Hepatocyte (in vitro differentiated cells): Measurements from ENCODE around the gene ANKRD13D.

Experiments used
- EZH2 ChIP-seq: fragments of 200-600 bp; sonication (generic); IDR thresholded peaks from 2 replicates; pipeline ENCODE4 v1.6.1; 2016; ENCODE audit warnings: antibody characterized with exemption, mild to moderate bottlenecking, borderline replicate concordance
- TF ChIP-seq, protein P1 (sequence below): fragments of 200-600 bp; sonication (generic); IDR thresholded peaks from 2 replicates; pipeline ENCODE4 v1.5.1; 2016; ENCODE audit warnings: antibody characterized with exemption, mild to moderate bottlenecking; ENCODE audit not compliant: poor library complexity

DNA sequence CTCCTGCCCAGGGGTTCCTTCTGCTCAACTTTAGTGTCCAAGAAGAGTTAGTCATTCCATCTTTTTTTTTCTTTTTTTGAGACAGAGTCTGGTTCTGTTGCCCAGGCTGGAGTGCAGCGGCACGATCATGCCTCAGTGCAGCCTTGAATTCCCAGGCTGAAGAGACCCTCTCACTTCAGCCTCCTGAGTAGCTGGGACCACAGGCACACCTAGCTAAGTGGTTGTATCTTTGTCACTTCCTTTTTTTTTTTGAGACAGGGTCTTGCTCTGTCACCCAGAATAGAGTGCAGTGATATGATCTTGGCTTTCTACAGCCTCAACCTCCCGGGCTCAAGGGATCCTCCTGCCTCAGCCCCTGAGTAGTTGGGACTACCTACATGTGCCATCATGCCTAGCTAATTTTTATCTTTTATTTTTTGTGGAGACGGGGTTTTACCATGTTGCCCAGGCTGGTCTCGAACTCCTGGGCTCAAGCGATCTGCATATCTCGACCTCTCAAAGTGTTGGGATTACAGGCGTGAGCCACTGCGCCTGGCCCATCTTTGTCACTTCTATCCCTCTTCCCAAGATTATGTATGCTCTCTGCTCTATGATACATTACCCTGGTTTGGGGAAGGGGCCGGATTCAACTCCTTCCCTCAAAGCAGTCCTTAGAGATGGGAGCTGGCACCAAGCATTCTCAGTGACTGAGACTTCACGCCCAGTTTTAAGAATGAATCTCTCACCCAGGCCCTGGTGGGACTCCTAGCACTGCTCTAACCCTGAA lies 24.2 kb downstream of the ANKRD13D start:
- TF ChIP-seq, protein P1, sequence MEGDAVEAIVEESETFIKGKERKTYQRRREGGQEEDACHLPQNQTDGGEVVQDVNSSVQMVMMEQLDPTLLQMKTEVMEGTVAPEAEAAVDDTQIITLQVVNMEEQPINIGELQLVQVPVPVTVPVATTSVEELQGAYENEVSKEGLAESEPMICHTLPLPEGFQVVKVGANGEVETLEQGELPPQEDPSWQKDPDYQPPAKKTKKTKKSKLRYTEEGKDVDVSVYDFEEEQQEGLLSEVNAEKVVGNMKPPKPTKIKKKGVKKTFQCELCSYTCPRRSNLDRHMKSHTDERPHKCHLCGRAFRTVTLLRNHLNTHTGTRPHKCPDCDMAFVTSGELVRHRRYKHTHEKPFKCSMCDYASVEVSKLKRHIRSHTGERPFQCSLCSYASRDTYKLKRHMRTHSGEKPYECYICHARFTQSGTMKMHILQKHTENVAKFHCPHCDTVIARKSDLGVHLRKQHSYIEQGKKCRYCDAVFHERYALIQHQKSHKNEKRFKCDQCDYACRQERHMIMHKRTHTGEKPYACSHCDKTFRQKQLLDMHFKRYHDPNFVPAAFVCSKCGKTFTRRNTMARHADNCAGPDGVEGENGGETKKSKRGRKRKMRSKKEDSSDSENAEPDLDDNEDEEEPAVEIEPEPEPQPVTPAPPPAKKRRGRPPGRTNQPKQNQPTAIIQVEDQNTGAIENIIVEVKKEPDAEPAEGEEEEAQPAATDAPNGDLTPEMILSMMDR = no peak
- TF ChIP-seq EZH2 = no peak
